ENCODE results near the gene RNASEL. TPM values are rescaled to one million over a fixed set of nuclear protein-coding genes. Genes with fewer than 3 reads are reported as not detected.

RNASEL gene
- total and polyA plus RNA-seq, 2 experiments from 2014 or later: 0.37 to 0.94 TPM

DNA sequence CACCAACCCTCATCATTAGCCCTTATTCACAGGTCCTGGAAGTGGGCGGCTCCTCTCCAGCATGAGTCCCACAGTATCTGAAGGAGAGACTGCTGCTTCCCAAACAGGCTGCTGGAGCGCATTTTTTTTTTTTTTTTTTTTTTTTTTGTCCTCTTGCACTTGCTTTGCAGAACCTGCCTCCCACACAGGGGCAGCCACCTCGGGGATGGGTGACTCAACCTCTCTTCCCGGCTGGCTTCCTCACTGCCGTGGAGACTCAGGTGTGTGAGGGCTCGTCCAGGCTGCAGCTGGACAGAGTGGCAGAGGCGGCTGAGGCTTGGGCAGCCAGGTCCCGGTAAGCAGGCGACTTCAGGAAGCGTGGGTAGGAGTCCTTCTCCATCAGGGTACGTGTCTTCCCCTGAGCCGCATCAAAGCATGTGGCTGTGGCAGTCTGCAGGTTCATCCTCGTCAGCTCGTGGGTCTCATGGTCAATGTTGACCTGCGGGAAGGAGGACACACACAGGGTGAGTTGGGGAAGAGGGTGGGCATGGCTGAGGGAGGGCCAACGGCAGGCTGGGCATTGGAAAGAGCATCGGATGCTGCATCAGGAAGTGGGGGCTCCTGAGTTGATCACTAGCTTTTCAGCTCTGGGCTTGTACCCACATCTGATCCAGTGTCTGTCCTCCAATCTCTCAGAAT lies 11.1 kb upstream of the RNASEL start (continued):
- TF ChIP-seq, protein P1, sequence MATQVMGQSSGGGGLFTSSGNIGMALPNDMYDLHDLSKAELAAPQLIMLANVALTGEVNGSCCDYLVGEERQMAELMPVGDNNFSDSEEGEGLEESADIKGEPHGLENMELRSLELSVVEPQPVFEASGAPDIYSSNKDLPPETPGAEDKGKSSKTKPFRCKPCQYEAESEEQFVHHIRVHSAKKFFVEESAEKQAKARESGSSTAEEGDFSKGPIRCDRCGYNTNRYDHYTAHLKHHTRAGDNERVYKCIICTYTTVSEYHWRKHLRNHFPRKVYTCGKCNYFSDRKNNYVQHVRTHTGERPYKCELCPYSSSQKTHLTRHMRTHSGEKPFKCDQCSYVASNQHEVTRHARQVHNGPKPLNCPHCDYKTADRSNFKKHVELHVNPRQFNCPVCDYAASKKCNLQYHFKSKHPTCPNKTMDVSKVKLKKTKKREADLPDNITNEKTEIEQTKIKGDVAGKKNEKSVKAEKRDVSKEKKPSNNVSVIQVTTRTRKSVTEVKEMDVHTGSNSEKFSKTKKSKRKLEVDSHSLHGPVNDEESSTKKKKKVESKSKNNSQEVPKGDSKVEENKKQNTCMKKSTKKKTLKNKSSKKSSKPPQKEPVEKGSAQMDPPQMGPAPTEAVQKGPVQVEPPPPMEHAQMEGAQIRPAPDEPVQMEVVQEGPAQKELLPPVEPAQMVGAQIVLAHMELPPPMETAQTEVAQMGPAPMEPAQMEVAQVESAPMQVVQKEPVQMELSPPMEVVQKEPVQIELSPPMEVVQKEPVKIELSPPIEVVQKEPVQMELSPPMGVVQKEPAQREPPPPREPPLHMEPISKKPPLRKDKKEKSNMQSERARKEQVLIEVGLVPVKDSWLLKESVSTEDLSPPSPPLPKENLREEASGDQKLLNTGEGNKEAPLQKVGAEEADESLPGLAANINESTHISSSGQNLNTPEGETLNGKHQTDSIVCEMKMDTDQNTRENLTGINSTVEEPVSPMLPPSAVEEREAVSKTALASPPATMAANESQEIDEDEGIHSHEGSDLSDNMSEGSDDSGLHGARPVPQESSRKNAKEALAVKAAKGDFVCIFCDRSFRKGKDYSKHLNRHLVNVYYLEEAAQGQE (IDR thresholded peaks at IDR 0.05; ENCODE audit: unreplicated experiment): no peak
- no peak for TF ChIP-seq ZNF114 (CRISPR knock-in tag; IDR thresholded peaks at IDR 0.05)
- TF ChIP-seq EZH2 (IDR thresholded peaks at IDR 0.05; ENCODE audit: low read depth, unreplicated experiment): no peak
- TF ChIP-seq NANOG (IDR thresholded peaks at IDR 0.05; ENCODE audit: borderline replicate concordance): no peak
- TF ChIP-seq, protein P2, sequence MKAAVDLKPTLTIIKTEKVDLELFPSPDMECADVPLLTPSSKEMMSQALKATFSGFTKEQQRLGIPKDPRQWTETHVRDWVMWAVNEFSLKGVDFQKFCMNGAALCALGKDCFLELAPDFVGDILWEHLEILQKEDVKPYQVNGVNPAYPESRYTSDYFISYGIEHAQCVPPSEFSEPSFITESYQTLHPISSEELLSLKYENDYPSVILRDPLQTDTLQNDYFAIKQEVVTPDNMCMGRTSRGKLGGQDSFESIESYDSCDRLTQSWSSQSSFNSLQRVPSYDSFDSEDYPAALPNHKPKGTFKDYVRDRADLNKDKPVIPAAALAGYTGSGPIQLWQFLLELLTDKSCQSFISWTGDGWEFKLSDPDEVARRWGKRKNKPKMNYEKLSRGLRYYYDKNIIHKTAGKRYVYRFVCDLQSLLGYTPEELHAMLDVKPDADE (IDR thresholded peaks at IDR 0.05): no peak
- no peak for TF ChIP-seq CREB1 (CRISPR knock-in tag; IDR thresholded peaks at IDR 0.05; ENCODE audit: low read depth)

DNA sequence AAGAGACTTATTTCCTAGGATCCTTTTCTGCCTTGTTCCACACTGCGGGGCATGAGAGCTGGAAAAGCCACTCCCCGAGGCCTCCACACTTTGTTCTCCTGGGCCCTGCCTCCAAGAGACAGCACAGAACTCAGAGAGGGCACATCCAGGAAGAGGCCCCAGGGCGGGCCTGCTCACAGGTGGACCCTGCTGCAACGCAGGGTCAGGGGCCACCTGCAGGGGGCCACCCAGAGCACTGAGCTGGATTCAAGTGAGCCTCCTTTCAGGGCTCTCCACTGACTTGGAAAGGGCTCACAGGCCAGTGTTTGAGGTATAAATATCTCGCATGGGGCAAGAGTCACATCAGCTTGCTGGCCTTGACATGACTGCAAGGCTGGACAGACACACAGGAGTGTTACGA lies 10.3 kb upstream of the RNASEL start:
- 0 out of 2 replicates have a peak, but pooled peaks cover 3% of the 10 kb centered on the region for H3F3A ChIP-seq (replicated peaks; ENCODE audit: low read depth)
- Mint-ChIP-seq H3K36me3 (ENCODE audit: low read depth) (peaks cover 4% of the 10 kb centered on the region; the same call in 1 of the 3 replicates), H3K4me1 (peaks cover 4% of the 10 kb centered on the region), H3K4me3 (no peak overlapping the region), H3K27me3 (ENCODE audit: insufficient read depth, low read depth, poor library complexity) (peaks cover 12% of the 10 kb centered on the region), H3K9me3 (no peaks in the 10 kb centered on the region), H3K27ac (no peak overlapping the region)
- TF ChIP-seq, protein P3, sequence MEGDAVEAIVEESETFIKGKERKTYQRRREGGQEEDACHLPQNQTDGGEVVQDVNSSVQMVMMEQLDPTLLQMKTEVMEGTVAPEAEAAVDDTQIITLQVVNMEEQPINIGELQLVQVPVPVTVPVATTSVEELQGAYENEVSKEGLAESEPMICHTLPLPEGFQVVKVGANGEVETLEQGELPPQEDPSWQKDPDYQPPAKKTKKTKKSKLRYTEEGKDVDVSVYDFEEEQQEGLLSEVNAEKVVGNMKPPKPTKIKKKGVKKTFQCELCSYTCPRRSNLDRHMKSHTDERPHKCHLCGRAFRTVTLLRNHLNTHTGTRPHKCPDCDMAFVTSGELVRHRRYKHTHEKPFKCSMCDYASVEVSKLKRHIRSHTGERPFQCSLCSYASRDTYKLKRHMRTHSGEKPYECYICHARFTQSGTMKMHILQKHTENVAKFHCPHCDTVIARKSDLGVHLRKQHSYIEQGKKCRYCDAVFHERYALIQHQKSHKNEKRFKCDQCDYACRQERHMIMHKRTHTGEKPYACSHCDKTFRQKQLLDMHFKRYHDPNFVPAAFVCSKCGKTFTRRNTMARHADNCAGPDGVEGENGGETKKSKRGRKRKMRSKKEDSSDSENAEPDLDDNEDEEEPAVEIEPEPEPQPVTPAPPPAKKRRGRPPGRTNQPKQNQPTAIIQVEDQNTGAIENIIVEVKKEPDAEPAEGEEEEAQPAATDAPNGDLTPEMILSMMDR (conservative IDR thresholded peaks at IDR 0.05; ENCODE audit: low read depth in 2 of 2): peak; percentile 72 to 73
- TF ChIP-seq, protein P2 (IDR thresholded peaks at IDR 0.05): no peak
- H3K36me3 ChIP-seq (ENCODE audit: insufficient read depth): peaks cover 18% of the 10 kb centered on the region
- peaks cover 6% of the 10 kb centered on the region; the same call in 1 of the 2 replicates for H4K20me1 ChIP-seq (replicated peaks; ENCODE audit: insufficient read depth)
- no peak overlapping the region for H2AFZ ChIP-seq
- peak; percentile 72 for DNase-seq (ENCODE audit: low spot score)
- H3K27me3 ChIP-seq (ENCODE audit: insufficient read depth): peaks cover 13% of the 10 kb centered on the region; the same call in 1 of the 2 replicates
- no peak overlapping the region for H3K27ac ChIP-seq (ENCODE audit: low read depth)
- peaks cover 19% of the 10 kb centered on the region for H3K79me2 ChIP-seq (replicated peaks; ENCODE audit: insufficient read depth)
- peaks cover 23% of the 10 kb centered on the region for H3K4me1 ChIP-seq (ENCODE audit: insufficient read depth)
- peak; percentile 32 for ATAC-seq
- H3K9me2 ChIP-seq (ENCODE audit: insufficient read depth): no peaks in the 10 kb centered on the region
- no peak overlapping the region for H3K4me2 ChIP-seq
- no peak overlapping the region for H3K4me3 ChIP-seq

Data from GM23338 (cell line).